Dermis microvascular lymphatic vessel endothelial cell (primary cell): ENCODE measurements around the gene TUBGCP2. TPM values are rescaled to one million over a fixed set of nuclear protein-coding genes. Genes with fewer than 3 reads are reported as not detected.
"Not testable (repeated sequence)": the region's sequence is repeated elsewhere in the genome, so short reads cannot be mapped to it uniquely, and the experiment has no call there.

Experiments used
- DNase-seq, 2 donors: peaks; one replicate each; pipeline versions ENCODE4 v3.0.0 to v3.0.0-alpha.2; 2010; ENCODE audit warnings: low read depth in 2 of 2
- total RNA-seq: library from RNA; depleted of rRNA; stranded (reverse); fragments of >200 nt; gene quantifications from 2 replicates; pipeline ENCODE4 v1.2.1, GENCODE V29; 2014

Gene TUBGCP2
- total RNA-seq, 1 donor from 2014 or later = 29.5 TPM

DNA sequence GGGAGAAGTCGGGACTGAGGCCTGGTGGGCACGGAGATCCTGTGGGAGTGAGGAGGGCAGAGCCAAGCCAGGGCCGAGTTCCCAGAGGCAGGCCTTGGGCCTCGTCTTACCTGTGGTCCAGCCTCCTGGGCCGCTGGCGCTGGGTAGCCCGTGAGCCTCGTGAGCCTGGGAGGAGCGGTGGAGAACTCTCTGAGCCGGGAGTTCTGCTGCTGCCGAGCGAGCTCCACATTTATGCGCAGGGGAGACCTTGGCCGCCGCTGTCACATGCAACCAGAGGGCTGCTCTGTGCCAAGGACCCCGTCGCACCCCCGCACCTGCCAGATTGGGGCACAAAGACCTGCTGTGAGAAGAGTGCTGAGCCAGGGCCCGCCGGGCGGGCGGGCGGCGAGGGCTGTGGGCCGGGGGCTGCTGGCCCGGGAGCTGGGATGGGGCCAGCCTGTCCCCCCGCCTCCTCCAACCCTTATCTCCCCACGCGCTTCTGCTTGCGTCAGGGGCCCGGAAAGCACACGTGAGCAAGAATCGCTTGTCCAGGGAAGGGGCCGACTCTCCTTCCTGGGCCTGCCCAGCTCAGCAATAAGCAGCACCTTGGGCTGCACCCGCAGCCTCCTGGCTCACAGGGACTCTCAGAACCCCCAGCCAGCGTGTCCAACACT, 60.9 kb downstream of the TUBGCP2 start:
- DNase-seq = no peak

DNA sequence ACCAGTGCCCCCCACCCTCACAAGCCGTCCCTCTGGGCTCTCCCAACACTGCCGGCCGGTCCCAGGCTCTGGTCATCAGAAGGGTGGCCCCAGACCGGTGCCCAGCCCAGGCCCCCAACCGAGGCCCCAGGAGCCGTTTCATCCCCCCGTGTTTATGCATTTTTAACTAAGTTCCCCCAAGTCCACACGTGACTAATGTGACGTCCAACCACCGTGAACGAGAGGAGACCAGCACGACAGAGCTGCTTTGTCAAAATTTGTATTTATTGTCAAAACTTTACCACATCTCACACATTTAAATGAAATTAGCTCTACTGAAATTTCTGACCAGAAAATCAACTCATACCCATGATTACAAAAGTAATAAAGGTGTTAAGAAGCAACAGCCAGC, 62.4 kb downstream of the TUBGCP2 start:
- DNase-seq = no peak

DNA sequence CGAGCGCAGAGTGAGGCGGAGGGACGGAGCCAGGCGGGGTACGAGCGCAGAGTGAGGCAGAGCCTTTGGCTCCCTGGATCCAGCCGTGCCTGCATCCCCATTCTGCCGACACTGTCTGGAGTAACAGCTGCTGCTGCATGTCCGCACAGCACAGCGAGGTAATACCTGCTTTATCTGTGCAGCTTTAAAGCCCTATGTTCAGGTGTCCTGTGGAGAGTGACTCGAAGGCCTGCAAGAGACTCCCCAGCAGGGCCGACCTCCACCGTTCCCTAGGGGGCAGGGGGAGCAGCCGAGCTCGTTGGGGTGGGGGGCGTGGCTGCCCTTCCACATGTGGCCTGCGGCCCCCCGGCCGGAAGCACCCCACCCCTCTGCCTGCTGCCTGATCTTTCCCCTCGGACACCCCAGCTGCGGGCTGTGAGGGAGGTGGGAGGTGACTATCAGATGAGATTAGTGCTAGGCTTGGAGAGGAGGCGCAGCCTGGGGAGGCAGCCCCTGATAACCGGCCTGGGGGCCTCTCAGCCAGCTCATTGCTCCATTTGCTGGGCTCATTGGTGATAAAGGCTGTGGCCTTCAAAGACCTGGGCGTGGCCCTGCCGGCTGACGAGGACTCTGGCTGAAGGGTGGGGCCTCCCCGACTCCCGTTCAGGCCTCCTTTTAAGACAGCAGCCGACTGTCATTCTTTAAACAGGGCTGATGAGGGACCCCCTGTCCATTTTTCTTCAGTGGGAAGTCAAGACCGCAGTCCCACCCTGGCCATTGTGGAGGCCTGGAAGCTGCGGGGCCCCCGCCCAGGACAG, 63.0 kb downstream of the TUBGCP2 start:
- no peak for DNase-seq

DNA sequence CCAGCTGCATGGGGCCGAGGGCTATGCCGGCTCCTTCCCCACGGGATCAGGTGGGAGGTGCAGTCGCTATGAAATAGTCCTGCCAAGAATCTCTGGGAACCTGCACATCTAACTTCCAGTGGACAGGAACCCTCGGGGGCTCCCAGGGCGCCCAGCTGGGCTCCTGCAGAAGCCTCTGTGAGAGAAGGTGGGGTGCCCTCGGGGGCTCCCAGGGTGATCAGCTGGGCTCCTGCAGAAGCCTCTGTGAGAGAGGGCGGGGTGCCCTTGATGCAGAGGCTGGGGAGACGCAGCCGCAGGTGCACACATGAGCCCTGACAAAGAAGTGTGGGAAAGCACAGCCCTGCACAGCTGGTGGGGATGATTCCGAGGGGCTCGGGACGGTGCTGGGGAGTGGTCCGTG, 65.1 kb downstream of the TUBGCP2 start:
- DNase-seq = no peak

DNA sequence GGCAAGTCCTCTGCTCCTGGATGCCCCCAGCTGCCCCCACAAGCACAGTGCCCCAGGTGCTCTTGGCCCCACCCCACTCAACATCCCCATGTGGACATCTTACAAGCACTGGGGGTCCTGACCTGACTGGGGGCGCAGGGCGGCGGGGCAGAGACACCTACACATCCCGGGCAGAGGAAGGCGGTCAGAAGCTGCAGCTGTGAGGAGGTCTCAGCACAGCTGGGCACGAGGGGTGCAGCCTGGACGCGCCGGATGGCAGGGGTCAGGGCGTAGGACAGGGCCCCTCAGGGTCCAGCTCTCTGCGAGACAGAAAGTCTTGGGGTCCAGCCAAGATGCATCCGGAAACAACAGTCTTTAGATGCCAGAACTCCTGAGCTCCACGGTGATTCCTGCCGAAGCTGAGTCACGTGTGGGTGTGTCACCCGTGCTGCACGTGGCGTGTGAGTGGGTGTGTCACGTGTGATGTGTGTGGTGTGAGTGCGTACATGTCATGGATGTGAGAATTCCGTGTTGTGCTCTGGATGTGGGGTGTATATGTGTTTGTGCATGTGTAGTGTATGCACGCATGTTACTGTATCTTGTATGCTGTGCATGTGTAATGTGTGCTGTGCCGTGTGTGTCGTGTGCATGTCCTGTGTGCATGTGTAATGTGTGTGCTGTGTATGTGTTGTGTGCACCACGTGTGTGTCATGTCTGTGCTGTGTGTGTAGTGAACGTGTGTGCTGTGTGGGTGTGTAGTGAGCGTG, 65.9 kb downstream of the TUBGCP2 start:
- no peak for DNase-seq

DNA sequence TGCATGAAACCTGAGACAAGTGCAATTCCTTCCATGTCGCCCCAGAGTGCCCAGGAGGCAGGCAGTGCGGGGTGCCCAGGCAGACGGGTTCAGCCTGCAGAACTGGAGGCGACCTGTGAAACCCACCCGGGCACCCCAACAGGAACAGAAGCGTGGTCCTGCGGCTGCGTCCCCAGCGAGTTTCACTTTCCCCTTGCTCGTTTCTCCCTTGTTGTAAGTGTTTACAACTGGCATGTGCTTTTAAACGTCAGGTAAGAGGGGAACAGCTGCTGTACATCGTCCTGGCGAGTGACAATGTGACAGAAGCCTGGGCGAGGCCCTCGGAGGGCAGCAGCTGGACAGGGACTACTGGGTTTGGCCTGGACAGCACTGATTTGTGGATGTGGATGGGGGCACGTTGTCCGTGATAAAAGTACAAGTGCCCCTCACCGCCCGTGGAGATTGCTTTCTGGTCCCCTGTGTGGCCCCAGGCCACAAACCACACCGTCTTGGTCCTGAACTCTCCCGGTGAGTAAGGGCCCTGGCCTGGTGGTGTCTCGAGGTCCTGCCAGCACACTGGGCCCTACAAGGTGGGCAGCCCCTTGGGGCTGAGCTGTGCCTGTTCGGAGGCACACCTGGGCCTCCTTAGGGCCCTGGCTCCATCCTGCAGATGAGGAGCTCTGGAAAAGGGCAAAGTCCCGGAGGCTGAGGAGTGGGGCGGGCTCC, 67.0 kb downstream of the TUBGCP2 start:
- no peak for DNase-seq

DNA sequence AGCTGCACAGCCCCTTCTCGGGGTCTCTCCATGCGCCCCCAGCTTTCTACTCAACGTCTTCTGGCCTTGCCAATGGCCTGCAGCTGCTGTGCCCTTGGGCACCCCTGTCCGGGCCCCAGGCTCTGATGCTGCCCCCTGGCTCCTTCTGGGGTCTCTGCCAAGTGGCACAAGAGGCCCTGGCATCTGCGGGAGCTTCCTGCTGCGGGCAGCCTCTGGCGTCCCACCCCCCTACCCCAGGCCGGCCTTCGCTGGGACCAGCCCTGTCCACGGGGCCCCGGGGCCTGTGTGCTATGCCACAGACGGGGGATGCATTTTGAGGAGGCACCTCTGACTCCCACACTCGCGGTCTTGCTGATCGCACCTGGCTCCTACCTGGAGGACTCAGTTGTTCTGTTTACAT, 68.7 kb downstream of the TUBGCP2 start:
- DNase-seq = no peak

DNA sequence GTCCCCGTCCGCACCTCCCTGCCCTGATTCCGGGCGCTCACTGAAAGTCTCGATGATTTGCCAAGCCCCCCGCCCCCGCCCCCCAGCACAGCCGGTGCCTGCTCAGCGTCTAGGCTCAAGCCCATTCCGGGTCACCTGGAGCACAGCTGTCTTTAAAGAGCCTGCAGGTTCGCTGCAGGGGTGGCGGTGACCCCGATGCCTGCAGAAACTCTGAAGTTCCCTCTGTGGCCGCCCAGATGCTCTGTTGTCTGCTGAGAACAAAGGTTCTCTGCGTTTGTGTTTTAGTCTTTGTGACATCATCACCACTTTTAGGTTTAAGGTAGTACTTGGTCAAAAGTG, 70.2 kb downstream of the TUBGCP2 start:
- DNase-seq = no peak

DNA sequence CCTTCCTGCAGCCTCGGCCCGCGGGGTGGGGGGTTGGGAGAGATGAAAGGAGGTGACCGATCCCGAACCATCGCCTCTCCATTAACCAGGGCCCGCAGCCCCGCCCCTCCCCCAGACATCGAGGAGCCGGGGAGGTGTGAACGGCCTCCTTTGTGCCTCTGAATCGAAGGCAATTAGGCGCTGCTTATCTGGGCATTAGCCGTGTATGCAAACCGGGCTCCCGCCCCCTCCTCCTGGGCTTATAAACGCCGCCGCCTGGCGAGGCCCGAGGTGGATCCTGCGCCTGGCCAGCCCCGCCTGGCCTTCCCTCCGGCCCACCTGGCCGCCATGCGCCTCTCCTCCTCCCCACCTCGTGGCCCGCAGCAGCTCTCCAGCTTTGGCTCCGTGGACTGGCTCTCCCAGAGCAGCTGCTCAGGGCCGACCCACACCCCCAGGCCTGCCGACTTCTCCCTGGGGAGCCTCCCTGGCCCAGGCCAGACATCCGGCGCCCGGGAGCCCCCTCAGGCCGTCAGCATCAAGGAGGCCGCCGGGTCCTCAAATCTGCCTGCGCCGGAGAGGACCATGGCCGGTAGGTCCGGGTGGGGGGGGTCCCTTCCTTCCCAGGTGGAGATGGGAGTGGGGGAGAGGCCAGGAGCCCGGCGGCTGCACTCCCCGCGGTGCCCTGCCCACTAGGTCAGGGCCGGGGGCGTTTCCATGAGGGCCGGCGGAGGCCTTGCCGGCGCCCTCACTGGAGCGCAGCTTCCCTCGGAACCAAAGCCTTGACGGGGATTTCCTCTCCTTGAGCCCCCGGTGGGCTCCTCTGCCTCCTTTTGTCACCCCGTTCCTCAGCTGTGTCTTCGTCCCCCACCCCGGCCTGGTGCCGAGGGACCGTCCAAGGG, 70.8 kb downstream of the TUBGCP2 start, which contains the start of gene VENTX:
TSS of gene VENTX (plus strand) at position 268 of the 878 bp plus-strand sequence. CDS start at position 328, 60 bp downstream.
- DNase-seq = no peak

DNA sequence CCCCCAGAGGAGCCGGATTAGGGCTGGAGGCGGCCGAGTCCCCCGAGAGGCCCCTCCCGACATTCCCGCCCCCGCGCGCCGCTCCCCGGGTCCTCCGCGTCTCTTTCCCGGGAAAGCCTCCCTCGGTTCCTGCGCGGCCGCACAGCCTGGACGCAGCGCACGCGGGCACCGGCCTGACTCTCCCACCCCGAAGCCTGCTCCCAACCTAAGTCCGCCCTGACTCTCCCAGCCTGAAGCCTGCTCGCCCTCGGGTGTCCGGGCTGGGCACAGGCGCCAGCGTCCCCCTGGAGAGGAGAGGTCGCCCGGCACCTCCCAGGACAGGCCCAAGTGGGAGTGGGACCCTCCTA, 71.5 kb downstream of the TUBGCP2 start:
- DNase-seq = no peak

DNA sequence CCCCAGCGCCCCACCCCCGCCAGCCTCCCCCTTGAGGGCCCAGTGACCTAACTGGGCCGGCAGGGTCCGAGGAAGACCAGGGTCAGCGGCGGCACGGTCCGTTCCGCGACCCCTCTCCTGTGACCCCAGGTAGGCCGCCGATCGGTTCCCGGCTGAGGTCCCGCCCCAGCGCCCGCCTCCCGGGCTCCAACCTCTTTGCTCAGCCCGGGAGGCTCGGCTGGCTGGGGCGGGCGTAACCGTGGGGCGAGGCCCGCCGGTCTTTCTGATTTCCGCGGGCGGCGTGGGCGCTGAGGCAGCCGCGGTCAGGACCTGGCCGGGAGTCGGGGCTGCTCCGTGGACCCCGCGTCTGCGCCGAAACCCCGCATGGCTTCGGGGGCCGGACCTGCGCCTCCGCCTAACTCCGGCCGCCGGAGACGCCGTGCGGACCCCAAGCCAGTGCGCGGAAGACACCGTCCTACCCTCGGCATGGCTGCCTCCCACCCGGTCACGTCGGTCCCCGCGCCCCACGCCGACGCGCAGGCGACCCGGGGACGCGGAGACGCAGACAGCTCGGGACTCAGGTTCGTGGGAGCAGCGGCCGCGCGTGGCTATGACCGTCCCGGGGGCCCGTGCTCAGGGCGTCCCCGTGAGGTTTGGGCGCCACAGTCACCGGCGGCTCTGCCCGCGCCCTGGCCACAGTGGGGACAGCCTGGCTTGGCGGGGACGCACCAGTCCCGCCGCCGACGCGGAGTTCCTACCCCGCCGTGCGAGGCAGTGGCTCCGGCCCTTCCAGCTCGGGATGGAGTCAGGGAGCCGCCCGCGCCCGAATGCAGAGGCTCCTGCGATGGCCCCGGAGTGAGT, 72.1 kb downstream of the TUBGCP2 start:
- DNase-seq = no peak

DNA sequence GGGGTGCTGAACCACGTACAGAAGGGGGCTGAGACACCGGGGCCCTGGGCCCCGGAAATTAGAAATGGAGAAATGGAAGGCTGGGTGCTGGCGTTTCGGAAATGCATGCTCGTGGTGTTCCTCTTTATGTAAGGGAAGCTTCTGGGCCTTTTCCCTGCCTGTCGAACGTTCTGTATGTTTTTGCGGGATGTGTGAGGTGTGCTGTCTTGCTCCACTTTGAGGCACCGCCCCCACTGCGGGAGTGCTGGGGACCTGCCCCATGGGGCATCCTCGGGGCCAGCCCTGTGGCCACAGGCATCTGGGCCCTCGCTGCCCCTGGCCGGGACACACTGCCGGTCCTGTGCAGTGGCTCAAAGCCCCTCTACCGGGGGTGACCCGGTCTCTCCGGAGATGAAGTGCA, 72.7 kb downstream of the TUBGCP2 start:
- DNase-seq = no peak

DNA sequence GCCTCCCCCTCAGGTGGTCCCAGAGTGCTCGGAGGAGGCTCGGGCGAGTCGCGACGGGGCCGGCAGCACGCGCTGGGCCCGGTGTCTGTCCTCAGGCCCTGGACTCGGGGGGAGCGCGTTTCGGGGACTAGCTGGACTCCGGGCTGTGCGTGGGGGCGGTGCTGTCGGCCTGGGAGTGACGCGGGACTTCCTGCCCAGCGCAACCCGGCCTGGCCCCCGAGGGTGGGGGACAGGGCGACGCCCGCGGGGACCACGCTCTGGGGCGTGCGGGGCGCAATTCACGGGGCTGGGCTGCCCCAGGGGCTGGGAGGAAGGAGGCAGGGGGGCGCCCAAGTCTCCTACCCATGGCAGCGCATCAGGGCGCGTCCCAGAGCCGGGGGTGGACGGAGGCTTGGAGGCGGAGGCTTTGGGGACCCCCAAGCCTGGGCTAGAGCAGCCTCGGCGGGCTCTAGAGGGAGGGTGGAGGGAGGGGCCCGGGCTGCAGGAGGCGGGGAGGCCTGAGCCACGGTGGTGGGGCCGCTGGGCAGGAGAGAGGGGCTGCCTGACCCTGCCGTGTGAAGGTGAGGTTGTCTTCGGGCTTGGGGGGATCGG, 73.3 kb downstream of the TUBGCP2 start:
- DNase-seq = no peak

DNA sequence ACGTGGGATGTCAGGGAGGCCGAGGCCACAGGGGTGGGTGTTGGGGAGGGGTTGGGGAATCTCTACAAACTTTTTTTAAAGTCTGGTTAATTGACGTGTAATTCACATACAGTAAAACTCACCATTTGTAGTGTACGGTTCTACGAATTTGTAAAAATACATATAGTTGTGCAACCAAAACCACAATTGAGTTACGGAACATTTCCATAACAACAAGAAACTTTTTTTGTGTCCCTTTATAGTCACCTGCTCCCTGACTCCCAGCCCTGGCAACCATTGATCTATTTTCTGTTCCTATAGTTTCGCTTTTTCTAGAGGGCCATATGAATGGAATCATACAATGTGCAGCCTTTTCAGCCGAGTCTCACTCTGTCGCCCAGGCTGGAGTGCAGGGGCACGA, 73.9 kb downstream of the TUBGCP2 start:
- not testable (repeated sequence) for DNase-seq

DNA sequence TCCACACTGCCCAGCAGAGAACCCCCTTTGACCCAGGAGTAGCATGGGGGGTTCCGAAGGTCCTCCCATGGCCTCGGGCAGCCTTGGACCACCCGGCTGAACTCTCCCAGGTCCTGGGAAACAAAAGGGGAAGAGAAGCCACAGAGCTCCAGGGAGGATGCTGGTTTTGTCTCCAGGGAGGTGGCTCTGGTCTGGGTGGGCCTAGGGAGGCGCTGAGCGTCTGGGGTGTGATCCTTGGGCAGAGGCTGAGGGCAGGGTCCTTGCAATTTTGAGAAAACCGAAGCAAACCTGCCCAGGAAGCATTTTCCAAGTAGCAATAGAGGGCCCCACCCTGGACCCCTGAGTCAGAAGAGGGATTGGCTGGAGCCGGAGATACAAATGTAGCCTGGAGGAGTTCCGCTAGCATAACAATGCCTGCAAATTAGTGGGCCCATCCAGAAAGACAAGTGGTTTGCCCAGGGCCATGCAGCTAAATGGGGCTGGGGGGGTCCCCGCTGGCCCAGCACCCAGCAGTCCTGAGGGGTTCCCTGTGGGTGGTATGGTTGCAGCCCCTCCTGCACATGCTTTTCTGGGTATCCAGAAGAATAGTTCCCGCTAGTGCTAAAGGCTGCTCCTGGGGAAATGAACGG, 76.6 kb downstream of the TUBGCP2 start:
- DNase-seq = no peak

DNA sequence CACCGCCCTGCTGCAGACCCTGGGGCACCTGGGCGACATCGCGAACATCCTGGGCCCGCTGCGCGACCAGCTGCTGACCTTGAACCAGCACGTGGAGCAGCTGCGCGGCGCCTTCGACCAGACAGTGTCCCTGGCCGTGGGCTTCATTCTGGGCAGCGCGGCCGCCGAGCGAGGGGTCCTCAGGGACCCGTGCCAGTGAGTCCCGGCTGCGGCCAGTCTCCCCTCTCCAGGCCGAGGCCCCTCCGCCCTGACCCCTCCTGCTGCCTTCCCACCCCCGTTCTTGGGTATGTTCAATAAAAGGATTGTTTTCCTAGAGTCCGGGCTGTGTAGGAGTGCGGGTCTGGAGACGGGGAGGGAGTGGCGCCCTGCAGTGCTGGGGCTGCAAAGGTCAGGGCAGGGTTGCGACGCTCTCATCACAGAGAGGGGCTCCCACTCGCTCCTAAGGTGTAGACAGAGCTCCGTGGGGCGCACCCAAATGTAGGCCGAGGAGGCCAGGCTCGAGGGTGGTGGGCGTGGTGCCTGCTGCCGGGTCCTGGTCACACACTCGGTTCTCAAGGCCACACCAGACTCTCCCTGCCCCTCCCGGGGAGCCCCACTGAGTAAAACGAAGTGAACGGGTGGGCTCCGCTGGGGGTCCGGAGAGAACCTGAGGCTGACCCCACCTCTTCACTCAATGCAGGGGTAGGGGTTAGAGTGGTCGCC, 77.3 kb downstream of the TUBGCP2 start:
- DNase-seq = no peak

DNA sequence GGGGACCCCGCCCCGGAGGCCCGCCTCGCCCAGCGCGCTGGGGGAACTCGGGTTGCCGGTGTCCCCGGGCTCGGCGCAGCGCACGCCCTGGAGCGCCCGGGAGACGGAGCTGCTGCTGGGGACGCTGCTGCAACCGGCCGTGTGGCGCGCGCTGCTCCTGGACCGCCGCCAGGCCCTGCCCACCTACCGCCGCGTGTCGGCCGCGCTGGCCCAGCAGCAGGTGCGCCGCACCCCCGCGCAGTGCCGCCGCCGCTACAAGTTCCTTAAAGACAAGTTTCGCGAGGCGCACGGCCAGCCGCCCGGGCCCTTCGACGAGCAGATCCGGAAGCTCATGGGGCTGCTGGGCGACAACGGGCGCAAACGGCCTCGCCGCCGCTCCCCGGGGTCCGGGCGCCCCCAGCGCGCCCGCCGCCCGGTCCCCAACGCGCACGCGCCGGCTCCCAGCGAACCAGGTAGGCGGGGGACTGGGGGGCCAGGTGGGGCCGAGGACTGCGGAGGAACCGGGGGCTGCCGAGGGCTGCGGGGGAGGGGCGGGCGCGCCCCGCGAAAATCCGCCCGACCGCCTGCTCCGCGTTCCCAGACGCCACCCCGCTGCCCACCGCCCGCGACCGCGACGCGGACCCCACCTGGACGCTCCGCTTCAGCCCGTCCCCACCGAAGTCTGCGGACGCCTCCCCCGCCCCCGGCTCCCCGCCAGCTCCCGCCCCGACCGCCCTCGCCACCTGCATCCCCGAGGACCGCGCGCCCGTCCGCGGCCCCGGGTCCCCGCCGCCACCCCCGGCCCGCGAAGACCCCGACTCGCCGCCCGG, 78.1 kb downstream of the TUBGCP2 start:
- DNase-seq = no peak

DNA sequence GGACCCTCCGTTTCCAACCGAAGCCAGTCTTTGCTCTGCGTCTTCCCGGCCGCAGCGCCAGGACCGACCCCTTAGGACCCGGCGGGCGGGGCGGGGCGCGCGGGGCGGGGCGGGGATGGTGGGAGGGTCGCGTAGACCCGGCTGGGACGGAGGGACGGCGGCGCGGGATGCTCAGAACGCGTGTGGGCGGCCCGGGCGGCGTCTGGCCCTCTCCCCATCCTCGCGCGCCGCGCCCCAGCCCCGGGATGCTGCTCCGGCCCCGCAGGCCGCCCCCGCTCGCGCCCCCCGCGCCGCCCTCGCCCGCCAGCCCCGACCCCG, 78.7 kb downstream of the TUBGCP2 start, which contains the start of gene UTF1:
TSS of gene UTF1 (plus strand) at position 174 of the 318 bp plus-strand sequence. CDS start at position 246, 72 bp downstream.
- no peak for DNase-seq
